ENCODE results near the gene LRRC74B.

Gene LRRC74B

DNA sequence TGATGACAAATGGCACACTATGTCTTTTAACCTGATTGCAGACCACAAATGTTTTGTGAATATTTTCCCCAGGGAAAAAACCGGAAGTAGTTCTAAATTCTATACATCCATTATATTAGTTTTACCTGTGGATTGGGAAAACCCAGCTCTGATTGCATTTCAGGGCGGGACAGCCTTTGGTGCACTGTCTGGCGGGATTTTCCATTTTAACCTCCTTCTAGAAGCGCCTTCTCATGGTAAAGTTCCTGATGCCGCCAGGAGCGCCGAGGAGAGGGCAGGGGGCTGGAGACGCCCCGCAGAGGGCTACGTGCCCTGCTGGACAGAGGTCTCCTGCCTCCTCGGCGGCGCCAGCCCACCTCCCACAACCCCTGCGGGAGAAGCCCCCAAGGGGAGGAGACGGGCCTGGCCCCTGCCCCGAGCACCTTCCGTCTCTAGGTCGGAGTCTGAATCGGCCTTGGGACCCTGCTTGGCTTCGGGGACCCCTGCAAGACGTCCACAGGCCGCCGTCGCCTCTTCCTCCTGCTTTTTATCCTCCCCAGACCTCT, 32.0 kb upstream of the LRRC74B start:
- DNase-seq (ENCODE audit: low spot score) (no peak), FAIRE-seq (no peak)

DNA sequence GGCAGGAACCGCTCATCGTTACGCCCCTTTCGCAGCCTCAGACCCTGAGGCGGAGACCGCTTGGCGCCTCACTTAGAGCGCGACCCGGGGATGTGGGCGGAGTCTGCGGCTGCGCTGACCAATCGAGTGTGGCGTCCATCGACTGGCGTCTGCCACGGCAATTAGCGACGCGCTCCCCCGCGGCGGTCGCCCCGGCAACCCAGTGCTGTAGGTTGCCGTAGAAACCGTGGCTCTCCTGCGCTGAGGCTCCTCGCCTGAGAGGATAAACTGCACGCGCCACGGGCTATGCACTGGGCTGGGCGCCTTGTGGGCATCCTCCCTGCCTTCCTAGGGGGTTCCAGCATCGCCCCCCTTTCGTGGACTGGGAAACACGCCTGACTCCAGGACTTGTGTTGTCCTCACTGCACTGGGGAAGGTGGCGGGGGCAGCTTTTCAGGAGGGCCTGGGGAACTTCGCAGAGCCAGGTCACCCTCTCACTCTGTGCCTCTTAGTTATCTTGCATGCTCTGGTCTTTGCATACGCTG, 31.5 kb upstream of the LRRC74B start:
- peak; percentile 73 for DNase-seq (ENCODE audit: low spot score)
- no peak for FAIRE-seq

DNA sequence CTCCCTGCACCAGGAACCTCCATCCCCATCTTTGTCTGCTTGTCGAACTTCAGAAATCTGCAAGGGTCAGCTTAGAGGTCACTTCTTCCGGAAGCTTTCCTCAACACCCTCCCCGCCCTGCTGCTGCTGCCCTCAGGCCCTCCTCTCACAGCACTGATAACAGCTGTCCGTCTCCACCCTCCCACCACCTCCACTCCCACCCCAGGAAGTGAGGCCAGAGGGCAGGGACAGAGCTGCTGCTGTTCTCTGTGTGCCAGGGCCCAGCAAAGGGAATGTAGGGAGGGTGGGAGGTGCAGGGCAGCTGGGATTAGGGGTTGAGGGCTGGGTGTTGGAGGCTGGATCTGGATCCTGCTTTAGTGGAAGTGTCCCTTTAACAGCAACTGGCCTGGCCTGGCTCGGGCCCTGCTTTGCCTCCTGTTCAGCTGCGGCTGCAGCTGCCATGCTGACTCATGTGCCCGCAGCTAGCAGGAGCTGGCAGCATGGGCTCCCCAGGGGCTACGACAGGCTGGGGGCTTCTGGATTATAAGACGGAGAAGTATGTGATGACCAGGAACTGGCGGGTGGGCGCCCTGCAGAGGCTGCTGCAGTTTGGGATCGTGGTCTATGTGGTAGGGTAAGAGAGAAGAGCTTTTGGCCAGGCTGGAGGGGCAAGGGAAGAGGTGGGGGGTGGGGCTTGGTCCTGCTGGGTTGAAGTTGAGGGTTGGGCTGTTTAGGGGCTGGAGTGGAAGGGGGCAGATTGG, 30.9 kb upstream of the LRRC74B start, which contains the start of gene P2RX6:
TSS of gene P2RX6 (plus strand) at position 440 of the 740 bp plus-strand sequence. CDS start at position 450, 10 bp downstream.
- DNase-seq (ENCODE audit: low spot score): peak; percentile 36
- FAIRE-seq: no peak

DNA sequence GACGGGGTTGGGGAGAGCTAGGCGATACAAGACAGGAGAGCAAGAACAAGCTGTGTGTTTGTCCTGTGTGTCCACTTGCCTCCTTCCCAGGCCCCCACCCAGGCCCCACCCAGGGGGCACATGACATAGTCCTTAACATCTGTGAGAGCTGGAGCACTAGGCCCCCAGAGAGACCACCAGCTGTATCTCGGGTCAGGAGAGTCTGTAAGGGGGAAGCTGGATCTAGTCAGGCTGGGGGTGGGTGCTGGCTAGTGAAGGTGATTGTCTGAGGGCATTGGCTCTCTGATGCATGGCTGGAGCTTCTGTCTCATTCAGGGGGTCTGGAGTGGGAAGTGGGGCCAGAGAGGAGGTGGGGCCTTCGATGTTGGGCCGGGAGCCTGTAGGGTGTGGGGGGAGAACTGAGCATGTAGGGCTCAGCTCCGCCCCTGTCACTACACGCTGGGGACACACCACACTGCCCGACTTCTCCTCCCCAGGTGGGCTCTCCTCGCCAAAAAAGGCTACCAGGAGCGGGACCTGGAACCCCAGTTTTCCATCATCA, 30.2 kb upstream of the LRRC74B start:
- DNase-seq (ENCODE audit: low spot score) (no peak), FAIRE-seq (no peak)

DNA sequence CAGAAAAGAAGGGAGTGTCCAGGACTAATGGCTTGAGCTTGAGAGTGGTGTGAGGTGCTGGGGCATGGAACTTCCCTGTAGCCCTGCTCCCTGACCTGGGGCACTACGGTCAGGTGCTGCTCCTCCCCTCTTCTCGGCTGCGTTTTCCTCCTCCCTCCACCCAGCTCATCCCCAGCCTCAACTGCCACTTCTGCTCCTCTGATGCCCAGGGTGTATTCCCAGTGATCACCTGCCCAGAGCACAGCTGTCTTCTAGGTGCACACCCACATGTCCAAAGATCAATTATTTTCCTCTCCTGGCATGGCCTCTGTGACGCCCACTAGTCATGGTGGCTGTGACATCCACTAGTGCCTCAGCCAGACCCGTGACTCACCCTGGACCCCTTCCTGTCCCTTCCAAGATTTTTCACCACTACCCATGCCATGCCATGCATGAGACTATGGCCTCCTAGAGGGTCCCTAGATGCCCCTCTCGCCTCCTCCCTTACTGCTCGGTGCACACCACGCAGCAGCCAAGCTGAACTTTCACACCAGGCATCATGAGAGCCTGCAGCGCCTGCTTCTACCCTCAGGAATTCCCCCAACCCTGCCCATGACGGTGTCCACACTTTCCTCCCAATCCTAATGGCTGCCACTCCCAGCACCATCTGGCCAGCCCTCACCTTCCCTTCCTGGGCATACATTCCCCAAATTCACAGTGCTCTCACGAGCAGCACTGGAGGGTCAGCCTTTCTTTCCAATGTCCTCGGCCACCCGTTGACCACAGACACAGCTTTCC, 28.9 kb upstream of the LRRC74B start:
- no peak for DNase-seq (ENCODE audit: low spot score)
- no peak for FAIRE-seq

DNA sequence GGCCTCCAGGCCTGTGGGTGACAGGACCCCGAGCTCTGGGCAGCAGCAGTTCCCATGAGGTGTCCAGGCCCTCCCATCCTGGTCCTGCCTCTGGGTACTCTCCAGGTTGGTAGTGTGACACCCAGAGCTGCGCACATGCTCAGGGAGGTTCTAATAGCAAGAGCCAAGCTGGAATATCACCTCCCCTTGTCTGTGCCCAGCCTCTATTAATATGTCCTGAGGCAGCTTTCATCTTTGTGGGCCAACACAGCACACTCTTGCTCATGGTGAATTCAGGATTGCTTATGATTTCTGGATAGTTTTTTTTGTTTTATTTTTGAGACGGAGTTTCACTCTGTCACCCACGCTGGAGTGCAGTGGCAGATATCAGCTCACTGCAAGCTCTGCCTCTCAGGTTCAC, 27.4 kb upstream of the LRRC74B start:
- FAIRE-seq (no peak), DNase-seq (ENCODE audit: low spot score) (no peak)

DNA sequence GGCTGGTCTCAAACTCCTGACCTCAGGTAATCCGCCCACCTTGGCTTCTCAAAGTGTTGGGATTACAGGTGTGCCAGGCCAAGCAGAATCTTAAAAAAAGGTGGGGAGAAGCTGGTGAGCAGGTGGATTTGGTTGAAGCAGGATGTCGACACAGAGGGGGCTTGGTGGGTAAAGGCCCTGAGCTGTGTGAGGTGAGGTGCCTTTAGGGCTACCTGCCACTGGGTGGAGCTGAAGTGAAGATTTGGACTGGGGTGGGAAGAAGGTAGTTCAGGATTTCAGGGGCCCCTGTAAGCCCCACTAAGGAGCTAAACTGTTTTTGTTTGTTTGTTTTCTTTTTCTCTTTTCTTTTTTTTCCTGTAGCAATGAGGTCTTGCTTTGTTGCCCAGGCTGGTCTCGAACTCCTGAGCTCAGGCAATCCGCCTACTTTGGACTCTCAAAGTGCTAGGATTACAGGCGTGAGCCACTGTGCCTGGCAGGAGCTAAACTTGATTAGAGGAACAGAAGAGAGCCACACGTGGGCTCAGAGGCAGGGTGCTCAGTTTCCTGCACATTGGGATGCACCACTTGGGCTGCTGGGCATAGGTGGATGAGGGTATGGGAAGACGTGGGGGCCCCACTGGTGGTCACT, 24.8 kb upstream of the LRRC74B start:
- DNase-seq (ENCODE audit: low spot score) (no peak), FAIRE-seq (no peak)

DNA sequence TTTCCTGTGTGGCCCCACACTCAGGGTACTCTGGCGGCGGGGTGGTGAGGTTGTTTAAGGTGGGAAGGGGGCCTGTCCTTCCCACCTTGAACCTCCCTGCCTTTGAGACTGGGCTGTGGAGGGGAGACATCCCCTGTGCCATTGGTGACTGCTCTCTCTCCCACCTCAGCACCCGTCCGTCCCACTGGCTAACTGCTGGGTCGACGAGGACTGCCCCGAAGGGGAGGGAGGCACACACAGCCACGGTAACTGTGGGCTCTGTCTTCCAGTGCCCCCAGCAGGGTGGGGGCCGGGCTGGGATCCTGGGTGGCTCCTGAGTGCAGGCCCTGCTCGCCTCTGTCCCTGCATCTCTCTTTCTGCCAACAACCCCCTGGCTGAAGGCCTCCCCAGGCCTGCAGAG, 23.2 kb upstream of the LRRC74B start:
- no peak for DNase-seq (ENCODE audit: low spot score)
- no peak for FAIRE-seq

DNA sequence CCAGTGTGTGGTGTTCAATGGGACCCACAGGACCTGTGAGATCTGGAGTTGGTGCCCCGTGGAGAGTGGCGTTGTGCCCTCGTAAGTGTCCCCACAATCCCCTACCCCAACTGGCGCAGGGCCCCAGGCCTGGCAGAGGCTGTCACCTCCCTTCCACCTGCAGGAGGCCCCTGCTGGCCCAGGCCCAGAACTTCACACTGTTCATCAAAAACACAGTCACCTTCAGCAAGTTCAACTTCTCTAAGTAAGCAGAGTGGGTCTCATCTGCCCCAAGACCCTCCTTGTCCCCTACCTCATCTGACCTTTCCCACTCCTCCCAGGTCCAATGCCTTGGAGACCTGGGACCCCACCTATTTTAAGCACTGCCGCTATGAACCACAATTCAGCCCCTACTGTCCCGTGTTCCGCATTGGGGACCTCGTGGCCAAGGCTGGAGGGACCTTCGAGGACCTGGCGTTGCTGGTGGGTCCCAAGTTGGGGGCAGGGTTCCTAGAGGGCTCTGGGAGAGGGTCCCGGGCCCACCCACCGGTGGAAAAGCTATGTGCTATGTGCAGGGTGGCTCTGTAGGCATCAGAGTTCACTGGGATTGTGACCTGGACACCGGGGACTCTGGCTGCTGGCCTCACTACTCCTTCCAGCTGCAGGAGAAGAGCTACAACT, 22.7 kb upstream of the LRRC74B start:
- DNase-seq (ENCODE audit: low spot score) (no peak), FAIRE-seq (no peak)

DNA sequence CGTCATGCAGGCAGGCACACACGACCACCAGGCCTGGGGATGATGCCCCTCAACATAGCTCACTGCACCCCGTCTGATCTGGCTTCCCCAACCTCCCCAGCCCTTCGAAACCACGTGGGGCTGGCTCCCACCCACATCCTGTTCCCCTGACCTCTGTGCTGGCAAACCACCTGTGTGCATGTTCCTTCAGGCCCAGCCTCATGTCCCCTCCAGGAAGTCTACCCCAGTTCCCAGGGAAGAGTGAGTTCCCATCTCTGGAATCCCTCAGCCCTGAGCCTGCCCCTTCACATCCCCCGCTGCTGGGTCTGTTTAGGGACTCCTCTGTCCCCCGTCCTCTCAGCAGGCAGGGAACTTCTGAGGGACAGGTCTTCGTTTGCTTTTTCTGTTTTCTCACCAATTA, 20.5 kb upstream of the LRRC74B start:
- FAIRE-seq (no peak), DNase-seq (ENCODE audit: low spot score) (no peak)

DNA sequence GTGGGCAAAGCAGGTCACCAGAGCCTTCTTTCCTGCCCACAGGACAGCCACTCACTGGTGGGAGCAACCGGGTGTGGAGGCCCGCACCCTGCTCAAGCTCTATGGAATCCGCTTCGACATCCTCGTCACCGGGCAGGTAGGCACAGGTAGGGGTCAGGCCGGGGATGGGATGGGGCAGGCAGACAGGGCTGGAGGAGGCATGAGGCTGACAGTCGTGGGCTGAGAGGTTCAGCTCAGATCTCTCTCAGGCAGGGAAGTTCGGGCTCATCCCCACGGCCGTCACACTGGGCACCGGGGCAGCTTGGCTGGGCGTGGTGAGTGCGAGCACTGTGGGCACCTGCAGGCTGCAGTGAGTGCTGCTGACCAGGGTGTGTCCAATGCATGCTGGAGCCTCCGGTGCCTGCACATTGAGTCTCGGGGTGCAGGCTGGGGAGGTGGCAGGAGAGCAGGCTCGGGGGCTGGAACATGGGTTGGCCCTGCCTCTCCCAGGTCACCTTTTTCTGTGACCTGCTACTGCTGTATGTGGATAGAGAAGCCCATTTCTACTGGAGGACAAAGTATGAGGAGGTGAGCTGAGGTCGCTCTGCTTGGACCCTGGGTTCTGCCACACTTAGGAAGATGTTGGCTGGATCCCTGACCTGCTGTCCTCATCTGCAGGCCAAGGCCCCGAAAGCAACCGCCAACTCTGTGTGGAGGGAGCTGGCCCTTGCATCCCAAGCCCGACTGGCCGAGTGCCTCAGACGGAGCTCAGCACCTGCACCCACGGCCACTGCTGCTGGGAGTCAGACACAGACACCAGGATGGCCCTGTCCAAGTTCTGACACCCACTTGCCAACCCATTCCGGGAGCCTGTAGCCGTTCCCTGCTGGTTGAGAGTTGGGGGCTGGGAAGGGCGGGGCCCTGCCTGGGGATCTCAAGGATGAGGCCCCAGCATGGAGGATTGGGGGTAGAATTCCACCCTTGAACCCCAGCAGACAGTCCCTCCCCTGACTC, 19.7 kb upstream of the LRRC74B start:
- no peak for FAIRE-seq

DNA sequence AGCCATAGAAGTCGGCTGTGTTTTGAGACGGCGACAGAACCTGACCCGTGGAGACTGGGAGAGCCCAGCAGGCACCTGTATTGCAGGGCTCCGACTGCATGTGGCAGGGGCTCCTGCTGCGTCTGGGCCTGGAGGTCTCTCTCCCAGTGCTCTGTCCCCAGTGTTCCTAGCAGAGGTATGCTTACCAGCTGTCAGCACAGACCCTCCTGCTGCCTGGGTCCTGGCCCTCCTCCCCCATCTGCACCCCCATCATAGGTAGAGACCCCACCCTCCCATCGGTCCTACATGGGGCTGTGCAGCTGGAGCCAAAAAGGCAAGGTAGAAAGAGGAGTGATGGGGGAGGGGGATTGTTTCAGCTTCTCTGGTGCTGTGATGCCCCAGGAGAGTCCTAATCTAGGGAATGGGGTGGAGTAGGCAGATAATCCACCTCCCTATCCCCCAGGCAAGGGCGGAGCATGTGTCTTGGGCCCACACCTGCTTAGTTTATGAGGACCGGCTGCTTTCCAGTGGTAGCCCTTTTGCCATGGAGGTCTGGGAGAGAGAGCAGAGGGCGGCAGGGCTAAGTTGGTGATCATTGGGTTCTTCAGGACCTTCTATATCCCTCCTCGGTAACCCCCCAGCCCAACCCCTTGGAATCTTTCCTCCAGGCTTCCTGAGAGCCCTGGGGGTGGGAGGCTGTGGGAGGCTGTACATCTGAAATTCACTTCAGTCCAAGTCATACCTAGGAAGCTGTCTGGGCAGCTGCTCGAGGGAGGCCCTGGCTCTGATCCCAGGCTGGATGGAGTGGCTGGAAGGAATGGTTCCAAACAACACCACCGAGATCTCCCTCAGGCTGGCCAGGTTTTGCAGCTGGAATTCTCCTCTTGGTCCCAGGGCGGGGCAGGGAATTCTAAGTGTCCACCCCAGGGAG, 18.7 kb upstream of the LRRC74B start:
- no peak for DNase-seq (ENCODE audit: low spot score)
- no peak for FAIRE-seq

More for the DNA sequence above, 19.7 kb upstream of the LRRC74B start:
- no peak for DNase-seq (ENCODE audit: low spot score)

DNA sequence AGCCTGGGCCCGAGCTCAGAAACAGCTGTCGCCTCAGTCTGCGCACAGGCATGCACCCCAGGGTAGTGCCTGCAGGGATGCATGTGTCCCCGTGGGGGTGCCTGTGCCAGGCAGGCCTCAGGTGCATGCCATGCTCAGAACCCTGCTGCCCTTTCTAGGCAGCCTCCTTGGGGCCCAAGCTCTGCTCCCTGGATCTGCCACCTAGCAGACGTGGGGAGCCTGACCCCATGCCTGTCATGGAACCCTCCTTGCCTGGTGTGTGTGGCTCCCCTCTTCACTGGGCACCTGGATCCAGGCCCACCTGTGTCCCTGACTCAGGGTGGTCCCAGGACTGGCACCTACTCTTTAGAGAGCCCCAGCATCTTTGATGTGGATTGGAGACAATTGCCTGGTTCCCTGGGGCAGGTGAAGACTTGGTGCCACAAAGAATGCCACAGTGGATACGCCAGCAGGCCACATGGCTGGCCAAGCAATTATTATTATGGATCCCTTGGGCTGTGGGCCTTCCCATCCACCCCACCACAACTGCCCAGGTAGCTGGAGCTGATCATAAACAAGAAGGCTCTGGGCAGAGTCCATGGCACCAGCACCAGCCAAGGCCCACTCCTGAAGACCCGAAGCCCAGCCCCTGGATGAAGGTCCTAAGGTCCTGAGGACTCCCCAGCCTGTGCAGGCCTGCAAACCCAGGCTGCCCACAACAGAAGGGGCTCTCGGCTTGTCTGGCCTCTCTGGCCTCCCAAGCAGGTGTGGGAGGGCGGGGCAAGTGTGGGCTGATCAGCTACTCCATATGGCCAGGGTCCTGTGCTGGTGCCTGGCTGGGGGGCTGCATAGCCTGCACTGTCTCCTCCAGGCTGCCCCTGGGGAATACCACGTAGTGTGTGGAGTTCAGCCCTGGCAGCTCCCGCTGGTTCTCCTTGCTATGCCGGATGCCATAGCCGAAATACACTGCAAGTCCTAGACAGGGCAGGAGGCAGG, 17.2 kb upstream of the LRRC74B start:
- DNase-seq (ENCODE audit: low spot score): no peak
- no peak for FAIRE-seq

DNA sequence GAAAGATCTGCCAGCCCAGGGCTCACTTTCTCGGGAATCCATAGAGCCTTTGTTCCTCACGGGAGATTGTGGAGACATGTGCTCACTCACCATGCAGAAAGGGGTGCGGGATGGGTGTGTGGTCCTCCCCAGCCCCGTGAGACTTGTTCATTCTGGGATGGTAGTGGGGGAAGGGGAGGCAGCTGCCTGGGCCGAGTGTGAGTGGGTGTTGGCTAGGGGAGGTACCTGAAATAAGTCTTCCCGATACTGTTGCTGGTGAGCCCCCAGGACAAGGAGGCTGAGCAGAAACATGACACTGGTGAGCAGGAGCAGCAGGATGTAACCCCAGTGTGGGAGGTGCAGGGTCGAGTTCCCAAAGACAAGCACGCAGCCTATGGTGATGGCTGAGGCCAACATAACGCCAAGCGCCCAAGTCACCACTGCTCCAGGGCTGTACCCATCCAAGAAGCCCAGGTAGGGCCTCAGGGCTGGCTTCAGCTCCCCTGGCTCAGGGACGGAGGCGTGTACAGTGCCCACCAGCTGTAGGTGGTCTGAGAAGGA, 16.2 kb upstream of the LRRC74B start:
- DNase-seq (ENCODE audit: low spot score) (no peak), FAIRE-seq (no peak)

DNA sequence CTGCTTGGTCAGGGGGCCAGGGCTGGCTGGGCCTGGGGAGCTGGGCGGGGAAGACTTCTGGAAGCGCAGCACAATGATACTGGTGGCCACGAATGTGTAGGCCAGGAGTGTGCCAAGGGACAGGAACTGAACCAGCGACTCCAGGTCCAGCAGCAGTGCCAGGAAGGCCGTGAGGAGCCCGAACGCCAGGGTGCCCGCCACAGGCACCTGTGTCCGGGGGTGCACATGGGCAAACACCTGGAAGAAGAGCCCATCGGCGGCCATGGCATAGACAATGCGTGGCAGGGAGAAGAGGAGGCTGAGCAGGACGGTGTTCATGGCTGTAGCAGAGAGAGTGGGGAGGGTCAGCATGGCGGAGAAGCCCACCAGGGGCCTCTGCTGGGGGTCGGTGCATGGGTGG, 15.7 kb upstream of the LRRC74B start:
- DNase-seq (ENCODE audit: low spot score) (no peak), FAIRE-seq (no peak)

DNA sequence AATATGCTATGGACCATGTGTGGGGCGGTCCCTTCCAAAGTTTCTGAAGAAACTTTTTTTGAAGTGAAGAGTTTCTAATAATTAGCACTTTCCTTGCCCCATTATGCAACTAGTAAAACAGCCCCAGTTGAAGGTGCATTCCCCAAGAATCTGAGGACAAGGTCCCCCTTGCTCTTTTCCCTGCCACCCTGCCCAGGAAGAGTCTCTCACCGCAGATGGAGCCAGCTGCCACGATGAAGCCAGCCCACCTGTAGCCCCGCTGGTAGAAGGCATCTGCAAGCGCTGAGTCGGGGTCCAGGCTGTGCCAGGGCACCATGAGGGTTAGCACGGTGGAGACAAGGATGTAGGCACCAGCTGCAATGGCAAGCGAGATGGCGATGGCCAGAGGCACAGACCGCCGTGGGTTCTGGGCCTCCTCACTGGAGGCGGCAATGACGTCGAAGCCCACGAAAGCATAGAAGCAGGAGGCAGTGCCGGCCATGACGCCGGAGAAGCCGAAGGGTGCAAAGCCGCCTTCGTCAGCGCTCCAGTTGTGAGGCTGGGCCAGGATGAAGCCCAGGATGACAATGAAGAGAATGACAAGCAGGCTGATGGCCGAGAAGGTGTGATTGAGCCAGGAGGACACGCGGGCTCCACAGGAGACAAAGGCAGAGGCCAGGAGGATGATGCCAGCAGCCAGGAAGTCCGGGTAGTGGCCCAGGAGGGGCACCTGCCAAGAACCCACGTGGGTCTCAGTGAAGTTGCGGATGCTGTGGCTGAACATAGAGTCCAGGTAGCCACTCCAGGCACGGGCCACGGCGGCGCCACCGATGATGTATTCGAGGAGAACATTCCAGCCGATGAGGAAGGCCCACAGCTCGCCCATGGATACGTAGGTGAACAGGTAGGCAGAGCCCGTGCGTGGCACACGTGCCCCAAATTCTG, 14.9 kb upstream of the LRRC74B start:
- DNase-seq (ENCODE audit: low spot score): no peak
- FAIRE-seq: no peak

Data from RCC 7860 (cell line).